GM18858 (cell line): ENCODE results near the gene MAOB.
"Not testable (repeated sequence)": the region's sequence is repeated elsewhere in the genome, so short reads cannot be mapped to it uniquely, and the experiment has no call there.

ENCODE experiments used
- ATAC-seq: cut with Tn5 transposase; IDR thresholded peaks from one replicate; pipeline ENCODE4 v1.9.1; 2021; ENCODE audit not compliant: unreplicated experiment

MAOB gene

DNA sequence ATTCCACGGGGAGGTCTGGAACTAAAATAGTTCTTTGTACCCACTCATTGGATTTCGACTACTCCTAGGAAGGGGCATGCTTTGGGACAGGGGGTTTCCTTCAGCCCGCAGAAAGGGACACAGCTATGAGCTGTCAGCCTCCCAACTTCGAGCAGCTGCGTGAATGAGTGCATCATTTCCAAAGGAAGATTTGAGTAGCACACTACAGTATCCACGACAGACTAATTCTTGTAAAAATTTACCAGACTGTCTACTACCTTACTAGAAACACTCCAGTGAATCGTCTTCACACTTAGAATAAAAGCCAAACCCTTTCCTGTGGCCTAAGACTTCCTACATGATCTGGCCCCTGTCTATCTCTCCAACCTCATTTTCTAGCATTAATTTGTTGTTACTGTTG is 124.2 kb downstream of the MAOB start:
- no peak for ATAC-seq

DNA sequence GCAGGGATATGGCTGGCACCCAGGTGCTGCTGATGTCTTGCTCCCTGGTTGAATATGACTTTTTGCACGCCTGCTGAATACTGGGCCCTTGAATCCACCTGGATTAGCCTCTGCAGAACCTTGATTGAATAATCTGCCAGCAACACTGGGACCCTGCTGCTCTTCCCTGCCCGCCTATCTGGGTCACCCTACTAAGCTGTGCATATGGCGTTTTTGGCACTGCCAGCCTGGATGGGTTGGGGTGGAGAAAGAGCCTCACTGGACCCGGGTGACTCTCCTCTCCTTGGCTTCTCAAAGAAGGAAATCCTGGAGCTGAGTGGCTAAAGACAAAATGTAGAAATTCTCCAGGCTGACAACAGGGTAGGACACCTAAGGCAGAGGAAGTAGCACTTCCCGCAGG is 126.2 kb downstream of the MAOB start:
- ATAC-seq = no peak

DNA sequence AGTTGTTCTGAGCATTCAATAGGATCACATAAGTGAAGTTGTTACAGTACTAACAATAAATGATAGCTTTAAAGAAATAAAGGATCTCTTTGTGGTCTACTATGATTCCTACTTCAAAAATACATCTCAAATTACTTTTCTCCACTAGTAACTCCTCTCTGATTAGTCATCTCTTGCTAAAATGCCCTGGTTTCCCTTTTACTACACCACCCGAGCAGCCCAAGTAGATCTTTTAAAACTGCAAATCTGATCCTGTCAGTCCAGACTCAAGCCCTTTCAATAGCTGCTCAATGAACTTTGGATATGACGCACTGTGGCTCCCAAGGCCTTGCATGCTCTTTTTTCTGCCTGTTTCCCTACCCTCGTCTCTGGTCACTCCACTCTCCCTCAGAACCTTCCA is 128.6 kb downstream of the MAOB start:
- ATAC-seq = no peak

DNA sequence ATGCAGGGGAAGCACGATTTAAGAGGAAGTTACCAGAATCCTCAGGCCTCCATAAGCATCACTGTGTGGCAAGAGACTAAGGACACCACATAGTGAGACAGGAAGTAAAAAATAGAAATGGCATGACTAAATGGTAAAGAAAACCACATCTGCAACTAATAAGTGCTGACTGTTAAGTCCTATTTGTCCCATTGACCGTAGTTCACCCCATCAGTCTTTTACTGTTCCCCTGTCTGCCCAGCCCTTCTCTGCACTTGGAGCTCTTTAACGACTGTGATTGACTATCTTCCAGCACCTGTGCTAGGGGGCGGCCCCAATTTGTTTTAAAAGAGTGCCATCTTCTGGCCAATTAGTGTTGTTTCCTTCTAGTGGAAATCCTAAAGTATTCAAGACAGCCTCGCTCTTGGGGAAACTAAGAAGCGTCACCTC is 132.0 kb downstream of the MAOB start:
- ATAC-seq = peak; percentile 69

DNA sequence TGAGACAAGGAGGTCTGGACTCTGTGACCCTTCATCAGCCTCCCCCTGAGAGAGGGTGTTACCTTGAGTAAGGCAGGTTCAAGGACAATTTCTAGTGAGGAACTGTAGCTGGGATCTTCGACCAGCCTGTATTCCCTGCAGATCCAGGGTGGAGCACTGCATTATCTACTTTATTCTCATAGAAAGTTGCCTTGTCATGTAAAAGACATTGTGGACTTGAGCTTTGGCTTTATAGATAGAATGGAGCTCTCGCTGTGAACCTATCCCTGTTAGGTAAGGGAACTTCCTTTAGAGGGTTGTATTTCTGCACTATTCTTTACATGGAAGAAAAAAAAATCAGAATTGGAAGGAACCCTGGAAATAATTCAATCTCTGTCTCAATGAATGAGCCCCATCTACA is 134.8 kb downstream of the MAOB start:
- no peak for ATAC-seq

DNA sequence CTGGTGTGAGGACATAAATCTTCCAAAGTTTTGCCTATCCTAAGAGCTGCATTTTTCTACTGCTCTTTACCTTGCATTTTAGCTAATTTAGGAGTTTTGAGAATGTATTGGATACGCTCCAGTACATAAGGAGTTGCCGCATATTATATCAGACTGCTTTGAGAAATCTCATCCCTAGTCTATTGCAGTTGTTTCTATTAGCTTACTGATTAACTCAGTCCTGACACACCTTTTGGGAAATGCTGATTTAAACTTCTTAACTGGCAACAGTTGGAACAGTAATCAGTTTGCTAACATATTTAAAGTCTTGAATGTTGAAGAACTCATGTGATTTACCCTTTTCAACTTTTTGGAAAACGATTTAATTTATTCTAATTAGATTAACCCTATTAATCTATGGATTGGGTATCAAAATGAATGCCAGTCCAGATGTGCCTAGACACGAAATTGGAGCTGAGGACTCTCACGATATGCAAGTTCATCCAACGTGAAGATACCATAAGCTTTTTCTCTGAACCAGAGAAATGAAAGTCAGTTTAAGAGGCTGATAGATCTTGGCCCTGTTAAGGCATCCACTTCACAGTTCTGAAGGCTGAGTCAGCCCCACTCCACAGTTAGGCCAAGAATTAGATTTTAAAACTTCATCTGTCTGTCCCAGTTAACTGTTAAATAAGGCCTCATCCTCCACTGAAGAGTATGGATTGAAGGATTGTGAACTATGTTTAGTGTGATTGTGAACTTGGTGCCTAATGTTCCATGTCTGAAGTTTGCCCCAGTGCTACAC is 136.1 kb downstream of the MAOB start:
- no peak for ATAC-seq

DNA sequence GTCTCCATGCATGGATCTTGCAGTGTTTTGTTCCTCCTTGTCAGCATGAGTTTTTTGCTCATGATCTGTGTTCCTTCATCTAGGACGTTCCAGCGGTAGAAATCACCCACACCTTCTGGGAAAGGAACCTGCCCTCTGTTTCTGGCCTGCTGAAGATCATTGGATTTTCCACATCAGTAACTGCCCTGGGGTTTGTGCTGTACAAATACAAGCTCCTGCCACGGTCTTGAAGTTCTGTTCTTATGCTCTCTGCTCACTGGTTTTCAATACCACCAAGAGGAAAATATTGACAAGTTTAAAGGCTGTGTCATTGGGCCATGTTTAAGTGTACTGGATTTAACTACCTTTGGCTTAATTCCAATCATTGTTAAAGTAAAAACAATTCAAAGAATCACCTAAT is 138.0 kb downstream of the MAOB start:
- ATAC-seq = no peak

DNA sequence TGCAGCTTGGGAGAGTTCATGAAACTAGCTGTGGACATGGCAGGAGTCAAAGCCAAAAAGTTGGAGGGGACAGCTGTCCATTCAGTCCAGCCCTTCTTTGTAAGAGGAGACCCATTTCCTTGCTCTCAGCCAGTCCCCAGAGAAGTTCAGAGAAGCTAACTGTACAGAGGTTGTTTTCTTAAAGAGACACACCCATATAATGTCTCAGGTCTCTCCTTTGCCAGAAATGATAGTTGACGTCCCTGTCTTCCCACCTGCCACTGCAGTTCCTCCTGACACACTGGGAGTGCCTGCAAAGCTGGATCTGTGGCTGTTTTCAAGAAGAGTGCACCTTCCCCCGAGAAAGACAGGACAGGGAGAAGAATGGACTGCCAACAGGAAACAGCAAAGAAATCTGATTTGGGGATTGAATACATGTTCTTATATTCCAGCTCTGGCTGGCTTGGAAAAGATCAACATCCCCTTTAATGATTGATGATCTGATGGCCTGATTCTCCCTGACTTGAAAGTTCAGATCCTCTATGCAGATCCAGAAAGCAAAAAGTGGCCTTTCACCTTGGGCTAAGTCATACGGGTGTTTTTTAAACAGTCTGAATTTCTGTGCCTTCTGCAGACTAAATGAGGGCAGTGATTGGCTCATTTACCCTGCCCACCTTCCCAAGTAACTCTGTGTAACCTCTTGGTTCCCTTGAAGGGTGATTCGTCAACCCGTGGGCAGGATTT is 139.0 kb downstream of the MAOB start:
- ATAC-seq = no peak

DNA sequence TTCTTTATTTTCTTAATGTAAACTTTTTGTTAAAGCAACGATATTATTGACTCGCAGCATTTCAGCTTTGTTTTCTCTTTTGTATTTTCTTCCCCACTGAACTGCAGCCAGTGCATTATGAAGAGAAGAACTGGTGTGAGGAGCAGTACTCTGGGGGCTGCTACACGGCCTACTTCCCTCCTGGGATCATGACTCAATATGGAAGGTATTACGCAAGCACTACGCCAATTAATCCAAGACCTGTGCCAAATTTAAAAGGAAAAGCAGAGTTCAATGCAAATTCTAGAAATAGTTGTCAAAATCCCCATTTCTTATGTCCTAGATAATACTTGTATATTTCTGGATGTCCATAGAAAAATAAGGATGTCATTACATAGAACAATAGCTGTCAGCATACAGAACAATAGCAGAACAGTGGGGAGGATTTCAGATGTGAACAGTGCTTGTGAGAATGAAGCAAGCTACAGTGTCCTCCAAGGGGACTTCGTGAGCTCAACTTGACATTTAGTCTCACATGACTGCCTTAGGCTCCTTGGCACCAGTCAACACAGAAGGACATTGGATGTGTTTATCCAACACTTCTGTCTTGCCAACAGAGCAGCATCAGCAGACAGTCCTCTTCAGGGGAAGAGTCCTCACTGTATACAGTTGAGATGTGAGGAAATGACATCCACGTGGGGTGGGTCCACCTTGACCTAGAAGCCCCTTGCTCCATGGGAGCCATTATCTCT is 140.2 kb downstream of the MAOB start:
- no peak for ATAC-seq

DNA sequence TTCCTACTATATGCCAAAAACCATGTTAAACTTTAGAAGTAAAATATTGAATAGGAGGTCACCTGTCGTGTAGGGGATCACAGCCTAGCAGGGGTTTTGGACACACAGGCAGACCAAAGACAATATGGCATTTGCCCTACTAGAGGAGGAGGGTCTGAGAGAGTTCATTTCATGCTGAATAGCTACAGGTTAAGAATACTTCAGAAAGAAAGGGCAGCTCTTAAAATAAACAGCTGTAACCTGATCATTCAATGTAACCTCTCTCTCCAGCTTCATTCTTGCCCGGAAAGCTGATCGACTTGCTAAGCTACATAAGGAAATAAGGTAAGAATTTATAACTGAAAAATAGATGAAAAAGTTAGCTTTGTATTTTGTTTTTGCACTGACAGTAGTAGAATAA is 146.3 kb downstream of the MAOB start:
- ATAC-seq = no peak

DNA sequence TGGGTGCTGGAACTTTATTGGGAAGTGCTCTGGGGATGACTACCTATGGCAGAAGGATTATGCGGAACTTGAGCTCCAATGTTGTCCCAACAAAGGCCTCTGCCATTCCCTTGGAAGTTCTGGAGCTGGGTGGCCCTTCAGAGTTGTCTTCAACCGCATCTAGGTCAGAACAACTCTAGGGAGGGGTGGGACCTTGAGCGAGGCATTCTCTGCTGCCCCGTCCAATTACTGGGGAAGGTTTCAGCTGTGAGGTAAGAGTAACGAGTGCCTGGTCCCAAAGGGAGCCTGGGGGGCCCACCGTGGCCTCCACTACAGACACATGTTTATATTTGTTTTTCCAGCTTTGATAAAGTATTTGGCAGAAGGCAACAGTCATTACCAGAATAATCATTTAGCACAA is 146.7 kb downstream of the MAOB start:
- no peak for ATAC-seq

DNA sequence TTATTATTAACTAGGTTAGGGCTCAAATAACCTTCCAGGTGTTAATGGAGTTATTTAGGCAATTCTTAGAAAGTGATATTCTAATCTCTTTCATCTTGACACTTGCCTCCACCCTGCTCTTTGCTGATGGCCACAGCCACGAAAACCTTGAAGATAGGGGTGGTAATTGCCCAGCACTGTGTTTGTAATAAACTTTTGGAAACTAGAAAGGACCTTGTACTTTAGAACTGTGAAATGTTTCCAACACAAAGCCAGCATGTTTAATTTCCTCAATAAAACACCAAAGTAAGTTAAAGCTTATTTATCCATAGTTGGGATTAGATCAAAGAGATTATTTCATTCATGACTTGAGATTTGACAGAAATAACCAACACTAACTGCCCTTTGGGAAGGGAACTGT is 147.8 kb downstream of the MAOB start:
- no peak for ATAC-seq

DNA sequence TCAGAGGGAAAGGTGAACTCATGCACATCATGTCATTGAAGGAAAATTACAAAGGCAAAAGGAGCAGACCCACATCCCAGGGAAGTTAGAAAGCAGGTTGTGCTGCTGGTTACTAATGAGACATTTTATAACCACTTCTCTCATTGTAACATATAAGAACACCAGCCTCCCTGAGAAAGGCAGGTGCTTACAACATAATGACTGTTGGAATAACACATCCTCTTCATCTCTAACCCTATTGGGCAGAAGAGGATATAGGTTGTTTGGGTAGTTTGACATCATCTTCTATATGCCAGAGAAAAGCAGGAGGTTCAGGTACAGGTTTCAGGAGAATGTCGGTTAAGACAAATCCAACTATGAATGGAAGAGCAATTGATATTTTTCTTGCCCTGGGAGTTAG is 148.6 kb downstream of the MAOB start:
- ATAC-seq = no peak

DNA sequence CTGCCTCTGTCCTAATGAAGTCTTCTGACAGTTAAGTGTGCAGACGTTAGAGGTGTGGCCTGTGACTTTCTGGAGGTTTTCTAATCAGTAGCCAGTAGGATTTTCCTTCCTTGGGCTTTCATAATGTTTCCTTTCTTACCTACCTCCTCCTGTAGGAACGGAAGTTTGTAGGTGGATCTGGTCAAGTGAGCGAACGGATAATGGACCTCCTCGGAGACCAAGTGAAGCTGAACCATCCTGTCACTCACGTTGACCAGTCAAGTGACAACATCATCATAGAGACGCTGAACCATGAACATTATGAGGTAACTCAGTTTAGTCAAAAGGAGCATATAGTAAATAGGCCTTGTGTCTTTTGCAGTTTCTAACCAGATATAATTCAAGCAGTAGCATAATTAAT is 151.2 kb downstream of the MAOB start:
- no peak for ATAC-seq

DNA sequence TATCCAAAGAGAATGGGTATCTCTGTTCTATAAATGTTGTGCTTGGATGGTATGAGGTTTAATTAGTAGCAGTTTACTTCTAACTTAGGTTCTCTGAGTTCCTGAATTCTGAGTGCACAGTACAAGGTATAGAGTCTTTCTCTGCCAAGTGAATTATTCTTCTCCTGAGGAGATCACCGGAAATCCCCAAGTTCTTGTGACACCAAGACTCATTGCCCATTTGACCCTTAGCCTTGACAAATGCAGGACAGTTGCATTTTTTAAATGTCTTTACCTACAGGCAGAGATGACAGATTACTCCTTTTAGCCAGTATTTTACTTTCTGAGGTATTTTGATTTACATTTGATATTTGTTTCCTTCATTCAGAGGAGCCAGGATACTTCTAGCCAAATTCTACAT is 153.3 kb downstream of the MAOB start:
- no peak for ATAC-seq

DNA sequence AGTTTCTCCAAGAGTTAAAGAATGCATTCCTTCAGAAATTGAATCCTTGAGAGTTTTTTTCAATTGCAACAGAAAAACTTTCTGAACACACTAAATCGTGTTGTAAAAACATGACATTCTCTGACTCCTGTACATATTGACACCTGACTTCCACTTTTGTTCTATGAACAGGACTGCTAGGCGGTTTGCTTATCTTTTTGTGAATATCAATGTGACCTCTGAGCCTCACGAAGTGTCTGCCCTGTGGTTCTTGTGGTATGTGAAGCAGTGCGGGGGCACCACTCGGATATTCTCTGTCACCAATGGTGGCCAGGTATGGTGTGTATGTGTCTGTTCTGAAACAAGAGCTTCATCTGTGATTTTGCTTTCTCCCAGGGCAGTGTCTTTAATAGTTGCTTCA is 154.2 kb downstream of the MAOB start:
- no peak for ATAC-seq

DNA sequence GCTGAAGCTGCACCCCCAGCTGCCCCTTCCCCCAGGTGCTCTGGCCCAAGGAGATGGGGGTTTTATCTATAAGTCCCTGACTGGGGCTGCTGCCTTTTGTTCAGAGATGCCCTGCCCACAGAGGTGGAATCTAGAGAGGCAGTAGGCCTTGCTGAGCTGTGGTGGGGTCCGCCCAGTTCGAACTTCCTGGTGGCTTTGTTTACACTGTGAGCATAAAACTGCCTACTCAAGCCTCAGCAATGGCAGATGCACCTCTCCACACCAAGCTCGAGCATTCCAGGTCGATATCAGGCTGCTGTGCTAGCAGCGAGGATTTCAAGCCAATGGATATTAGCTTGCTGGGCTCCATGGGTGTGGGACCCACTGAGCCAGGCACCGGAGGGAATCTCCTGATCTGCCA is 155.0 kb downstream of the MAOB start:
- ATAC-seq = not testable (repeated sequence)

DNA sequence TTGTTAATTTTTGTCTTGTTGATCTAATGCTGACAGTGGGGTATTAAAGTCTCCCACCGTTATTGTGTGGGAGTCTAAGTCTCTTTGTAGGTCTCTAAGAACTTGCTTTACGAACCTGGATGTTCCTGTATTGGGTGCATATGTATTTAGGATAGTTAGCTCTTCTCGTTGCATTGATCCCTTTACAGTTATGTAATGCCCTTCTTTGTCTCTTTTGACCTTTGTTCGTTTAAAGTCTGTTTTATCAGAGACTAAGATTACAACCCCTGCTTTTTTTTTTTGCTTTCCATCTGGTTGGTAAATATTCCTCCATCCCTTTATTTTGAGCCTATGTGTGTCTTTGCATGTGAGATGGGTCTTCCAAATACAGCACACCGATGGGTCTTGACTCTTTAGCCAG is 157.0 kb downstream of the MAOB start:
- ATAC-seq = not testable (repeated sequence)

DNA sequence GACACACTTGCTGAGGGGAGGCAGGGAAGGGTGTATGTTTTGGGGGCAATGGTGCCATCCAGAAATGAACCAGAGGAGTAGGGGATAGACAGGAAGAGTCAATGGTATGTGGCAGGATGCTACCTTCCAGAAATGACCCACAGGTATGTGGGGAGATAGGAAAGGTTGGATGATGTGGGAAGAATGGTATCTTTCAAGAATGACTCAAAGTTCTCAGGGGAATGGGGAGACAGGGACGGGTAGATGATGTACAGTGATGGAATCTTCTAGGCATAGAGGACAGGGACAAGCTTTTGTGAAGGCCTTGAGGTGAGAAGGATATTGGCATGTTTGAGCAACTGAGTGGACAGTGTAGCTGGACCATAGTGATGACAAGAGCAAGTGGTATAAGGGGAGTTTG is 161.3 kb downstream of the MAOB start:
- no peak for ATAC-seq

DNA sequence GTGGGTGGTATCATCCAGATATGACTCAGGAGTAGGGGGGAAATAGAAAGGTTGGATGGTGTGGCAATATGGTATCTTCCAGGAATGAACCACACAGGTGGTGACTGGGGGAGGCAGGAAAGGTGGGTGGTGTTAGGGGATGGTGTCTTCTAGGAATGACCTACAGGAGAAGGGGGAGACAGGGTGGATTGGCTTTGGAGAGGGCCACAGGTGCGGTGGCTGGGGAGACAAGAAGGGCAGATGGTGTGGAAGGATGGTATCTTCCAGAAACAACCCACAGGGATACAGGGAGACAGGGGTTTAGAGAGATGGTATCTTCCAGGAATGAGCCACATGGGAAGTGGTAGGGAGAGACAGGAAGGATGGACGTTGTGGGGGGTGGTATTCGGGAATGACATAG is 162.2 kb downstream of the MAOB start:
- no peak for ATAC-seq

DNA sequence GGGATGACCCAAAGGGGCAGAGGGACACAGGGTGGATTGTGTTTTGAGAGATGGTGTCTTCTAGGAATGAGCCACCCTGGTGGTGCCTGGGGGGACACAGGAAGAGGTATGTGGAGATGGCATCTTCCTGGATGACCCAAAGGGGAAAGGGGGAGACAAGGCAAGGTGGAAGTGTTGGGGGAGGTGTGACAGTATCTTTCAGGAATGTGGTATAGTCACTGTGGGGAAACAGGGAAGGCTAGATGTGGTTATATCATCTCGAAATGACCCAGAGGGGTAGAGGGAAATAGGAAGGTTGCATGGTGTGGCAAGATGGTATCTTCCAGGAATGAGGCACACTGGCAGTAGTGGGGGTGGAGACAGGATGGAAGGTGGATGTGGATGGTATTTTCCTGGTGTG is 163.3 kb downstream of the MAOB start:
- ATAC-seq = no peak

DNA sequence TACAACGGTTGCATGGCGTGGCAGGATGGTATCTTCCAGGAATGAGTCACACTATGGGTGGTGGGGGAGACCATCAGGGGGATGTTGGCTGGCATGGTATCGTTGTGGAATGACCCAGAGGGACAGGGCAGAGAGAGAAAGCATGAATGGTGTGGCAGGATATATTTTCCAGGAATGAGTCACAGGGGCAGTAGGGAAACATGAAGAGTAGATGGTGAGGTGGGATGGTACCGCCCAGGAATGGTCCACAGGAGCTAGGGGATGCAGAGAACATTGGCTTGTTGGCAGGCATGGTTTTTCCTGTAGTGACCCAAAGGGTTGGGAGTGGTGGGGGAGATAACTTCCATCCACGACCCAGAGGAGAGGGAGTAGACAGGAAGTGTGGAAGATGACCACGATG is 163.7 kb downstream of the MAOB start:
- no peak for ATAC-seq
